Measurements from ENCODE around the gene PALM.

DNA sequence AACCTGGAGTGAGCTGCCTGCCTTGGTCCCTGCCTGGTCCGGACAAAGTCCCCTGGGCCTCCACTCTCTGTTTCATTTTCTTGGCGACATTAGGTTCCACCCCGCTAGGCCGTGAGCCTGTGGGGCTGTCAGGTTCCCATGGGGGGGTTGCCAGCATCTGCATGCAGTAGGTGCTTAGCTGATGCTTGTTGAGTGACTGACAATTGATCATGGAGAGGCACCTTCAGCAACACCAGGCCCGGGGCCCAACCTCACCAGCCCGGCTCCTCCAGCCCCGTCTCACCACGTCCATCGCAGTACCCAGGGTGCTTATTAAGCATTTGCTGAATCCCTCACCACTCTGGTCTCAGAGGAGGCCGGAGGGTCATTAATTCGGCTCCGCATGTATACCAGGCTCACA lies 55.6 kb downstream of the PALM start:
- TF ChIP-seq, protein P1, sequence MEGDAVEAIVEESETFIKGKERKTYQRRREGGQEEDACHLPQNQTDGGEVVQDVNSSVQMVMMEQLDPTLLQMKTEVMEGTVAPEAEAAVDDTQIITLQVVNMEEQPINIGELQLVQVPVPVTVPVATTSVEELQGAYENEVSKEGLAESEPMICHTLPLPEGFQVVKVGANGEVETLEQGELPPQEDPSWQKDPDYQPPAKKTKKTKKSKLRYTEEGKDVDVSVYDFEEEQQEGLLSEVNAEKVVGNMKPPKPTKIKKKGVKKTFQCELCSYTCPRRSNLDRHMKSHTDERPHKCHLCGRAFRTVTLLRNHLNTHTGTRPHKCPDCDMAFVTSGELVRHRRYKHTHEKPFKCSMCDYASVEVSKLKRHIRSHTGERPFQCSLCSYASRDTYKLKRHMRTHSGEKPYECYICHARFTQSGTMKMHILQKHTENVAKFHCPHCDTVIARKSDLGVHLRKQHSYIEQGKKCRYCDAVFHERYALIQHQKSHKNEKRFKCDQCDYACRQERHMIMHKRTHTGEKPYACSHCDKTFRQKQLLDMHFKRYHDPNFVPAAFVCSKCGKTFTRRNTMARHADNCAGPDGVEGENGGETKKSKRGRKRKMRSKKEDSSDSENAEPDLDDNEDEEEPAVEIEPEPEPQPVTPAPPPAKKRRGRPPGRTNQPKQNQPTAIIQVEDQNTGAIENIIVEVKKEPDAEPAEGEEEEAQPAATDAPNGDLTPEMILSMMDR (IDR thresholded peaks at IDR 0.05): no peak
- TF ChIP-seq POLR2A (IDR thresholded peaks at IDR 0.05): no peak
